Measurements from ENCODE around the gene AGAP2. TPM values are rescaled to one million over a fixed set of nuclear protein-coding genes. Genes with fewer than 3 reads are reported as not detected.
"Not testable (repeated sequence)": the region's sequence is repeated elsewhere in the genome, so short reads cannot be mapped to it uniquely, and the experiment has no call there.

AGAP2 gene
- total RNA-seq, 3 donors from 2014 or later: 1.3 to 2.7 (median 2.2) TPM

- TF ChIP-seq, protein P1, sequence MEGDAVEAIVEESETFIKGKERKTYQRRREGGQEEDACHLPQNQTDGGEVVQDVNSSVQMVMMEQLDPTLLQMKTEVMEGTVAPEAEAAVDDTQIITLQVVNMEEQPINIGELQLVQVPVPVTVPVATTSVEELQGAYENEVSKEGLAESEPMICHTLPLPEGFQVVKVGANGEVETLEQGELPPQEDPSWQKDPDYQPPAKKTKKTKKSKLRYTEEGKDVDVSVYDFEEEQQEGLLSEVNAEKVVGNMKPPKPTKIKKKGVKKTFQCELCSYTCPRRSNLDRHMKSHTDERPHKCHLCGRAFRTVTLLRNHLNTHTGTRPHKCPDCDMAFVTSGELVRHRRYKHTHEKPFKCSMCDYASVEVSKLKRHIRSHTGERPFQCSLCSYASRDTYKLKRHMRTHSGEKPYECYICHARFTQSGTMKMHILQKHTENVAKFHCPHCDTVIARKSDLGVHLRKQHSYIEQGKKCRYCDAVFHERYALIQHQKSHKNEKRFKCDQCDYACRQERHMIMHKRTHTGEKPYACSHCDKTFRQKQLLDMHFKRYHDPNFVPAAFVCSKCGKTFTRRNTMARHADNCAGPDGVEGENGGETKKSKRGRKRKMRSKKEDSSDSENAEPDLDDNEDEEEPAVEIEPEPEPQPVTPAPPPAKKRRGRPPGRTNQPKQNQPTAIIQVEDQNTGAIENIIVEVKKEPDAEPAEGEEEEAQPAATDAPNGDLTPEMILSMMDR (IDR thresholded peaks at IDR 0.05): no peak
These were observed 37.7 kb upstream of the AGAP2 start for GRCh38 chr12:57776247-57776587.

DNA sequence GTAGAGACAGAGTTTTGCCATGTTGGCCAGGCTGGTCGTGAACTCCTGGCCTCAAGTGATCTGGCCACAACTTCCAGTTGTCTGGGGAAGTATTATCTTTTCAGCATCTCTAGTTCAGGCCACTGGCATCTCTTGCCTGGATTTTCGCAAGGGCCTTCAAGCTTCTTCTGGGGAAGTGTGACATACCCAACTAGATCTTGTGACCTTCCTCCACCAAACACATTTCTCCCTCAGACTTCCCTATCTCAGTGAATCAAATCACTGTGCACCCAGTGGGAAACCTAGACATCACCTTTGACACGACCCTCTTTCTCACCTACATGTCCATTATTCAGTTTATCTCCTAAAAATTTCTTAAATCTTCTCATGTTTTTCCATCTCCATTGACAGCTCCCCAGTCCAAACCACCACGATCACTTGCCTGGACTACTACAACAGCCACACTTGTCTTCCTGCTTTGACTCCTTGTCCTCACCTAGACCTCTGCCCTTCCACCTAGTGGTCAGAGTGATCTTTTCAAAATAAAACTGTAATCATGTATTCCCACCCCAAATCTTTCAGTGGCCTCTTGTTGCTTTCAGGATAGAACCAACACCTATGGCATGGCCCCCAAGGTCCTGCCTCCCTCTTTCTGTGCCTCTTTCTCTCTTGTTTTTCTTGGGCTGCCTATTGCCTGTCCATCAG lies 37.2 kb upstream of the AGAP2 start:
- H3K4me1 ChIP-seq (ENCODE audit: low read depth): peaks cover 14% of the 10 kb centered on the region
- no peaks in the 10 kb centered on the region for H3K36me3 ChIP-seq (ENCODE audit: low read depth)
- H3K9me3 ChIP-seq: no peaks in the 10 kb centered on the region
- intact Hi-C loops (cut with DNase I, micrococcal nuclease): no loop called here
- DNase-seq (no peak), ATAC-seq (no peak)
- TF ChIP-seq, protein P1 (IDR thresholded peaks at IDR 0.05): no peak
- H3K4me3 ChIP-seq: no peak overlapping the region

More at GRCh38 chr12:57776247-57776587, 37.7 kb upstream of the AGAP2 start:
- intact Hi-C loops (cut with DNase I, micrococcal nuclease): no loop called here
- Histone ChIP-seq H3K4me1 (ENCODE audit: low read depth) (peaks cover 10% of the 10 kb centered on the region), H3K9me3 (no peaks in the 10 kb centered on the region), H3K4me3 (no peak overlapping the region), H3K36me3 (ENCODE audit: low read depth) (no peaks in the 10 kb centered on the region)
- DNase-seq (no peak), ATAC-seq (no peak)

GRCh38 chr12:57775044-57775443 lies 36.5 kb upstream of the AGAP2 start:
- ATAC-seq: no peak
- intact Hi-C loops (cut with DNase I, micrococcal nuclease): no loop called here
- H3K9me3 ChIP-seq: no peaks in the 10 kb centered on the region
- H3K4me3 ChIP-seq: no peak overlapping the region
- DNase-seq: no peak
- H3K4me1 ChIP-seq (ENCODE audit: low read depth): peaks cover 14% of the 10 kb centered on the region
- H3K36me3 ChIP-seq (ENCODE audit: low read depth): no peaks in the 10 kb centered on the region
- TF ChIP-seq, protein P1 (IDR thresholded peaks at IDR 0.05): no peak

GRCh38 chr12:57774634-57775033 lies 36.1 kb upstream of the AGAP2 start:
- H3K9me3 ChIP-seq; H3K36me3 ChIP-seq (ENCODE audit: low read depth); H3K4me3 ChIP-seq; ATAC-seq; DNase-seq; intact Hi-C loops (cut with DNase I, micrococcal nuclease): not testable (repeated sequence)
- H3K4me1 ChIP-seq (ENCODE audit: low read depth): peaks cover 14% of the 10 kb centered on the region

DNA sequence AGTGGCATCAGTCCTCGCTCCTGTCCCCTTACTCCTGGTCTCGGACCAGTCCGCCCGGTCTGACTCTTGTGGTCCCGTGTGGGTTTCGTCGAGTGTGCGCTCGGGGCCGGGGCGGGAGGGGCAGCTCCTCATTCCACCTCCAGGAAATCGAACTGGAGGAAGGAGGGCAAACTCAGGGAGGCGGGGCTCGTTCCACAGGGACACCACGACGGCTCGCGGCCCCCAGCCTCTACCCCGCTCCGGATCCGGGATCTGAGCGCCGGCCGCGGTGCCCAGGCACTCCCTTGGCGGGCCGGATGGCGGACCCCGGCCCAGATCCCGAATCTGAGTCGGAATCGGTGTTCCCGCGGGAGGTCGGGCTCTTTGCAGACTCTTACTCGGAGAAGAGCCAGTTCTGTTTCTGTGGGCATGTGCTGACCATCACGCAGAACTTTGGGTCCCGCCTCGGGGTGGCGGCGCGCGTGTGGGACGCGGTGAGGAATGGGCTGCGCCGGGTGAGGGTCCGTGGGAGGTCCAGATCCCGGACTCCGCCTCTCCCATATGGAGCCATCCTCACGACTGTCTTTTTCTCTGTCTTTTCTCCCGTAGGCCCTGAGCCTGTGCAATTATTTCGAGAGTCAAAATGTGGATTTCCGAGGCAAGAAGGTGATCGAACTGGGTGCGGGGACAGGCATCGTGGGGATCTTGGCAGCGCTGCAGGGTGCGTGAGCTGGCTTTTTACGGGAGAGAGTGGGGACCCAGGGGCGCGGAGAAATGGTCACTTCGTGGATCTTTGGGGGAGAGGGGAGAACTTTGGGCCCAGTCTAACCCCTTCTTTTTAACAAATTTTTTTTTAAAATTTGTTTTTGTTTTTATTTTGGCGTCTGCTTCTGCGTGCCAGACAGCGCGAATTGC lies 34.1 kb upstream of the AGAP2 start, which contains the start of gene EEF1AKMT3:
EEF1AKMT3 (plus strand) TSS at position 186 of the 894 bp plus-strand sequence; CDS start at position 297, 111 bp downstream.
- DNase-seq (peak; percentile 78 to 84 (median 82)), ATAC-seq (peak; percentile 80)
- H3K36me3 ChIP-seq (ENCODE audit: low read depth): no peaks in the 10 kb centered on the region
- H3K4me1 ChIP-seq (ENCODE audit: low read depth): peaks cover 14% of the 10 kb centered on the region
- intact Hi-C loops (cut with DNase I, micrococcal nuclease): no loop called here
- H3K9me3 ChIP-seq: no peaks in the 10 kb centered on the region
- peak within 1 kb of the TSS; percentile 50 for H3K4me3 ChIP-seq
- TF ChIP-seq, protein P1 (IDR thresholded peaks at IDR 0.05): no peak

Measured in mucosa of descending colon (tissue), 3 donors.